Smooth muscle cell (in vitro differentiated cells): ENCODE data around the gene SPACA9. TPM values are rescaled to one million over a fixed set of nuclear protein-coding genes. Genes with fewer than 3 reads are reported as not detected.

Source experiments
- DNase-seq: peaks from one replicate; lab custom pipeline; 2025; ENCODE audit not compliant: unreplicated experiment; lab: John Stamatoyannopoulos, UW
- H2AFZ ChIP-seq: fragments of 200-600 bp; sonication (generic); 2 replicates; pipeline ENCODE4 v1.6.0; 2016; ENCODE audit warnings: antibody characterized with exemption, low read depth, mild to moderate bottlenecking
- H3F3A ChIP-seq: fragments of 200-600 bp; sonication (generic); 2 replicates; pipeline ENCODE4 v1.6.0; 2017; ENCODE audit warnings: antibody characterized with exemption, low read depth
- H3K27ac ChIP-seq: fragments of 200-600 bp; sonication (generic); 2 replicates; pipeline ENCODE4 v1.5.1; 2016; ENCODE audit warnings: low read depth, mild to moderate bottlenecking
- H3K27me3 ChIP-seq: fragments of 200-600 bp; sonication (generic); 2 replicates; pipeline ENCODE4 v1.6.1; 2016; ENCODE audit warnings: low read depth, mild to moderate bottlenecking
- H3K36me3 ChIP-seq: fragments of 200-600 bp; sonication (generic); 2 replicates; pipeline ENCODE4 v1.5.1; 2016; ENCODE audit warnings: low read depth
- H3K4me1 ChIP-seq: fragments of 200-600 bp; sonication (generic); 2 replicates; pipeline ENCODE4 v1.5.1; 2016; ENCODE audit warnings: low read depth
- H3K4me2 ChIP-seq: fragments of 200-600 bp; sonication (generic); 2 replicates; pipeline ENCODE4 v1.6.0; 2016; ENCODE audit warnings: mild to moderate bottlenecking
- H3K4me3 ChIP-seq: fragments of 200-600 bp; sonication (generic); 2 replicates; pipeline ENCODE4 v1.5.1; 2016; ENCODE audit warnings: mild to moderate bottlenecking
- H3K79me2 ChIP-seq: fragments of 200-600 bp; sonication (generic); 2 replicates; pipeline ENCODE4 v1.6.0; 2016; ENCODE audit warnings: low read depth, mild to moderate bottlenecking
- H3K9ac ChIP-seq: fragments of 200-600 bp; sonication (generic); 2 replicates; pipeline ENCODE4 v1.6.0; 2016; ENCODE audit warnings: low read depth
- H3K9me3 ChIP-seq: fragments of 200-600 bp; sonication (generic); replicated peaks from 2 replicates; pipeline ENCODE4 v1.5.1; 2016; ENCODE audit warnings: low read depth
- H4K20me1 ChIP-seq: fragments of 200-600 bp; sonication (generic); 2 replicates; pipeline ENCODE4 v1.6.0; 2016; ENCODE audit warnings: low read depth
- CTCF ChIP-seq: fragments of 200-600 bp; sonication (generic); IDR thresholded peaks from 2 replicates; pipeline ENCODE4 v1.5.1; 2017; ENCODE audit warnings: borderline replicate concordance, mild to moderate bottlenecking, antibody characterized with exemption; ENCODE audit not compliant: insufficient read depth, poor library complexity, severe bottlenecking
- WGBS: methylation state at CpG from one replicate; pipeline ENCODE4 v1.1.7; 2016; ENCODE audit warnings: low lambda C conversion rate; 5-methylcytosine and 5-hydroxymethylcytosine counted together
- polyA plus RNA-seq: library from polyadenylated mRNA; unstranded; fragments of >200 nt; fragmentation: Nextera tagmentation; extraction: Ambion mirVana; gene quantifications from 2 replicates; pipeline ENCODE4 v1.2.1, GENCODE V29; 2016
- total RNA-seq: library from RNA; depleted of rRNA; stranded (reverse); fragments of >200 nt; gene quantifications from 2 replicates; pipeline ENCODE4 v1.2.3, GENCODE V29; 2014

SPACA9 gene
- total and polyA plus RNA-seq, 2 experiments from 2014 or later: 0.99 to 8.9 TPM

- H3K9me3 ChIP-seq: no peaks in the 10 kb centered on the region
- no peak overlapping the region for H3K4me3 ChIP-seq
- no peak overlapping the region for H3K4me2 ChIP-seq
- H3K79me2 ChIP-seq: no peaks in the 10 kb centered on the region
- no peak overlapping the region for H2AFZ ChIP-seq
- peak overlapping the region; percentile 33 for H3K9ac ChIP-seq
- no peak for TF ChIP-seq CTCF
- H3K27ac ChIP-seq: no peak overlapping the region
- 83% methylated on average over 9 of the region's 9 CpGs for WGBS
- peaks cover 7% of the 10 kb centered on the region for H3K36me3 ChIP-seq
- no peaks in the 10 kb centered on the region for H4K20me1 ChIP-seq
- no peaks in the 10 kb centered on the region for H3F3A ChIP-seq
- H3K27me3 ChIP-seq: no peaks in the 10 kb centered on the region
- no peaks in the 10 kb centered on the region for H3K4me1 ChIP-seq
- DNase-seq: no peak
Observed at GRCh38 chr9:132894862-132895835, 16.5 kb downstream of the SPACA9 start.

- Histone ChIP-seq H3K27ac (no peak overlapping the region), H3K27me3 (no peaks in the 10 kb centered on the region), H4K20me1 (no peaks in the 10 kb centered on the region), H3K9ac (no peak overlapping the region), H3K9me3 (no peaks in the 10 kb centered on the region), H3K4me1 (no peaks in the 10 kb centered on the region), H3F3A (no peaks in the 10 kb centered on the region), H3K36me3 (peaks cover 7% of the 10 kb centered on the region), H3K4me2 (no peak overlapping the region), H3K4me3 (no peak overlapping the region), H2AFZ (no peak overlapping the region), H3K79me2 (no peaks in the 10 kb centered on the region)
- DNase-seq: no peak
- no peak for TF ChIP-seq CTCF
- 96% methylated on average over 13 of the region's 13 CpGs for WGBS
Observed at GRCh38 chr9:132896264-132896663, 17.6 kb downstream of the SPACA9 start.

- Histone ChIP-seq H3K36me3 (peaks cover 7% of the 10 kb centered on the region), H3K4me2 (no peak overlapping the region), H3K9me3 (no peaks in the 10 kb centered on the region), H2AFZ (no peak overlapping the region), H3K4me1 (no peaks in the 10 kb centered on the region), H4K20me1 (no peaks in the 10 kb centered on the region), H3K27me3 (no peaks in the 10 kb centered on the region), H3K79me2 (no peaks in the 10 kb centered on the region), H3F3A (no peaks in the 10 kb centered on the region), H3K4me3 (no peak overlapping the region), H3K9ac (no peak overlapping the region), H3K27ac (no peak overlapping the region)
- DNase-seq: no peak
- TF ChIP-seq CTCF: no peak
- WGBS: 87% methylated on average over 6 of the region's 6 CpGs
Observed at GRCh38 chr9:132896906-132897305, 18.2 kb downstream of the SPACA9 start.
